Thyroid gland (tissue), 4 donors: ENCODE measurements around the gene TOP1. TPM values are rescaled to one million over a fixed set of nuclear protein-coding genes. Genes with fewer than 3 reads are reported as not detected.

Experiments used
- DNase-seq, 2 donors: peaks; one replicate each; pipeline ENCODE4 v3.0.0-alpha.2; 2019
- H3K27ac ChIP-seq, 3 donors: fragments of 200-600 bp; sonication (generic); 1 replicate in 2 of 3; 2 replicates in 1 of 3; pipeline ENCODE4 v1.5.1; 2016 to 2019; ENCODE audit warnings: mild to moderate bottlenecking in 1 of 3, moderate library complexity in 1 of 3
- H3K27me3 ChIP-seq: fragments of 200-600 bp; sonication (generic); one replicate; pipeline ENCODE4 v1.5.1; 2019
- H3K36me3 ChIP-seq, 2 donors: fragments of 200-600 bp; sonication (generic); one replicate each; pipeline ENCODE4 v1.5.1; 2016 to 2019
- H3K4me1 ChIP-seq, 2 donors: fragments of 200-600 bp; sonication (generic); one replicate each; pipeline ENCODE4 v1.5.1; 2017 to 2019
- H3K4me3 ChIP-seq, 3 donors: fragments of 200-600 bp; sonication (generic); replicated peaks in 1 of 3; 1 replicate in 2 of 3; 2 replicates in 1 of 3; pipeline ENCODE4 v1.5.1; 2016; ENCODE audit warnings: mild to moderate bottlenecking in 1 of 3
- H3K9me3 ChIP-seq: fragments of 200-600 bp; sonication (generic); one replicate; pipeline ENCODE4 v1.5.1; 2017
- POLR2A ChIP-seq, 2 donors: fragments of 450-650 bp; IDR thresholded peaks; one replicate each; pipeline ENCODE4 v1.6.1; 2017; ENCODE audit warnings: antibody characterized with exemption in 2 of 2, mild to moderate bottlenecking in 2 of 2, moderate library complexity in 1 of 2
- WGBS, 2 donors: methylation state at CpG; one replicate each; pipeline ENCODE4 v1.1.5; 2017; 5-methylcytosine and 5-hydroxymethylcytosine counted together
- intact Hi-C: fragments of 100-400 bp; cut with DNase I; formaldehyde crosslinking; loops from one replicate; pipeline ENCODE4 v1.15.1; 2023
- total RNA-seq, 4 donors: library from RNA; depleted of rRNA; stranded (reverse); fragments of >200 nt; gene quantifications; one replicate each; pipeline ENCODE4 v1.2.3, GENCODE V29; 2016
- TF ChIP-seq, protein P1 (sequence below), 6 experiments: fragments of 200-600 bp in 3 of 6; fragments of 450-650 bp in 3 of 6; sonication (generic) in 3 of 6; IDR thresholded peaks; one replicate each; pipeline ENCODE4 v1.5.1; 2016 to 2019; ENCODE audit warnings: antibody characterized with exemption in 6 of 6, mild to moderate bottlenecking in 2 of 6, inconsistent platforms in 1 of 6, moderate library complexity in 1 of 6

Gene TOP1
- total RNA-seq, 4 donors from 2014 or later: 31.3 to 46.3 (median 41.4) TPM

GRCh38 chr20:40982415-40983145 is 46.0 kb upstream of the TOP1 start:
- Histone ChIP-seq H3K4me3 (no peak overlapping the region), H3K27ac (no peak overlapping the region), H3K9me3 (no peaks in the 10 kb centered on the region), H3K36me3 (no peaks in the 10 kb centered on the region), H3K4me1 (no peaks in the 10 kb centered on the region), H3K27me3 (no peaks in the 10 kb centered on the region)
- no peak for TF ChIP-seq POLR2A (IDR thresholded peaks at IDR 0.05)
- TF ChIP-seq, protein P1, sequence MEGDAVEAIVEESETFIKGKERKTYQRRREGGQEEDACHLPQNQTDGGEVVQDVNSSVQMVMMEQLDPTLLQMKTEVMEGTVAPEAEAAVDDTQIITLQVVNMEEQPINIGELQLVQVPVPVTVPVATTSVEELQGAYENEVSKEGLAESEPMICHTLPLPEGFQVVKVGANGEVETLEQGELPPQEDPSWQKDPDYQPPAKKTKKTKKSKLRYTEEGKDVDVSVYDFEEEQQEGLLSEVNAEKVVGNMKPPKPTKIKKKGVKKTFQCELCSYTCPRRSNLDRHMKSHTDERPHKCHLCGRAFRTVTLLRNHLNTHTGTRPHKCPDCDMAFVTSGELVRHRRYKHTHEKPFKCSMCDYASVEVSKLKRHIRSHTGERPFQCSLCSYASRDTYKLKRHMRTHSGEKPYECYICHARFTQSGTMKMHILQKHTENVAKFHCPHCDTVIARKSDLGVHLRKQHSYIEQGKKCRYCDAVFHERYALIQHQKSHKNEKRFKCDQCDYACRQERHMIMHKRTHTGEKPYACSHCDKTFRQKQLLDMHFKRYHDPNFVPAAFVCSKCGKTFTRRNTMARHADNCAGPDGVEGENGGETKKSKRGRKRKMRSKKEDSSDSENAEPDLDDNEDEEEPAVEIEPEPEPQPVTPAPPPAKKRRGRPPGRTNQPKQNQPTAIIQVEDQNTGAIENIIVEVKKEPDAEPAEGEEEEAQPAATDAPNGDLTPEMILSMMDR (IDR thresholded peaks at IDR 0.05): no peak
- DNase-seq: no peak
- intact Hi-C loops: no loop called here
- WGBS, 2 donors: 85 to 90% methylated on average over 3 of the region's 3 CpGs

GRCh38 chr20:40983898-40984297 is 44.7 kb upstream of the TOP1 start:
- no peak overlapping the region for H3K27ac ChIP-seq
- TF ChIP-seq, protein P1 (IDR thresholded peaks at IDR 0.05): no peak
- no peak for TF ChIP-seq POLR2A (IDR thresholded peaks at IDR 0.05)
- H3K36me3 ChIP-seq: no peaks in the 10 kb centered on the region
- no peak overlapping the region for H3K4me3 ChIP-seq
- no peaks in the 10 kb centered on the region for H3K27me3 ChIP-seq
- WGBS, 2 donors: 94 to 98% methylated on average over 2 of the region's 2 CpGs
- intact Hi-C loops: no loop called here
- H3K4me1 ChIP-seq: no peaks in the 10 kb centered on the region
- DNase-seq: no peak
- H3K9me3 ChIP-seq: no peaks in the 10 kb centered on the region

DNA sequence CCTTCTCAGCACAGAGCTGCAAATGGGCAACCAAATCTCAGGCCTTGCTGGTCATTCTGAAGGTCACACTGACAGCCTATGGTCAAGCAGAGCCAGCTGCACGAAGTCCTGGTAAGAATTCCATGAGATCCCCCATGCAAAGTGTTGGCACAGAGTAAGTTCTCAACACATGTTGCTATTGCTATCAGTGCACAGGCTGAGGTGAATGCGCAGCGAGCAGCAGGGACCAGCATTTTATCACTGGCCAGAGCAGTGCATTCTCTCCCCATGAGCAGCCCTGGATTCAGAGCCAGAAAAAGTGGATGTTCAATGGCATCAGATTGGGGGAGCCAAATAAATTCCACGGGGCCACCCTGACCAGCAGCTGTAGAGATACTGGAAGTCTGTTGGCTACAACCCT is 44.1 kb upstream of the TOP1 start:
- Histone ChIP-seq H3K4me1 (no peaks in the 10 kb centered on the region), H3K4me3 (no peak overlapping the region), H3K27ac (no peak overlapping the region), H3K9me3 (no peaks in the 10 kb centered on the region), H3K36me3 (no peaks in the 10 kb centered on the region), H3K27me3 (no peaks in the 10 kb centered on the region)
- intact Hi-C loops: no loop called here
- WGBS, 2 donors: 98 to 100% methylated on average over 4 of the region's 4 CpGs
- DNase-seq: no peak
- no peak for TF ChIP-seq POLR2A (IDR thresholded peaks at IDR 0.05)
- TF ChIP-seq, protein P1 (IDR thresholded peaks at IDR 0.05): no peak

GRCh38 chr20:40986774-40987173 is 41.8 kb upstream of the TOP1 start:
- intact Hi-C loops: no loop called here
- no peak for DNase-seq
- 71 to 82% methylated on average over 2 of the region's 2 CpGs for WGBS, 2 donors

More at GRCh38 chr20:40986774-40987173, 41.8 kb upstream of the TOP1 start:
- no peak overlapping the region for H3K4me3 ChIP-seq
- no peak overlapping the region for H3K27ac ChIP-seq
- H3K36me3 ChIP-seq: no peaks in the 10 kb centered on the region
- TF ChIP-seq POLR2A (IDR thresholded peaks at IDR 0.05): no peak
- TF ChIP-seq, protein P1 (IDR thresholded peaks at IDR 0.05): no peak
- H3K4me1 ChIP-seq: peaks cover 0 to 8% of the 10 kb centered on the region in 2 donors
- H3K27me3 ChIP-seq: no peaks in the 10 kb centered on the region
- no peaks in the 10 kb centered on the region for H3K9me3 ChIP-seq
